Peyer's patch (tissue), 4 donors: ENCODE data around the gene EHMT2.

Experiments
- POLR2A ChIP-seq, 2 donors: fragments of 450-650 bp; IDR thresholded peaks; one replicate each; pipeline ENCODE4 v1.5.1; 2017; ENCODE audit warnings: antibody characterized with exemption in 2 of 2, mild to moderate bottlenecking in 2 of 2, moderate library complexity in 2 of 2
- TF ChIP-seq, protein P1 (sequence below), 6 experiments: fragments of 450-650 bp in 4 of 6; fragments of 200-600 bp in 2 of 6; sonication (generic) in 1 of 6; IDR thresholded peaks; one replicate each; pipeline ENCODE4 v1.5.1; 2017 to 2019; ENCODE audit warnings: antibody characterized with exemption in 6 of 6, mild to moderate bottlenecking in 3 of 6, moderate library complexity in 1 of 6

- no peak for TF ChIP-seq POLR2A (IDR thresholded peaks at IDR 0.05)
- TF ChIP-seq, protein P1, sequence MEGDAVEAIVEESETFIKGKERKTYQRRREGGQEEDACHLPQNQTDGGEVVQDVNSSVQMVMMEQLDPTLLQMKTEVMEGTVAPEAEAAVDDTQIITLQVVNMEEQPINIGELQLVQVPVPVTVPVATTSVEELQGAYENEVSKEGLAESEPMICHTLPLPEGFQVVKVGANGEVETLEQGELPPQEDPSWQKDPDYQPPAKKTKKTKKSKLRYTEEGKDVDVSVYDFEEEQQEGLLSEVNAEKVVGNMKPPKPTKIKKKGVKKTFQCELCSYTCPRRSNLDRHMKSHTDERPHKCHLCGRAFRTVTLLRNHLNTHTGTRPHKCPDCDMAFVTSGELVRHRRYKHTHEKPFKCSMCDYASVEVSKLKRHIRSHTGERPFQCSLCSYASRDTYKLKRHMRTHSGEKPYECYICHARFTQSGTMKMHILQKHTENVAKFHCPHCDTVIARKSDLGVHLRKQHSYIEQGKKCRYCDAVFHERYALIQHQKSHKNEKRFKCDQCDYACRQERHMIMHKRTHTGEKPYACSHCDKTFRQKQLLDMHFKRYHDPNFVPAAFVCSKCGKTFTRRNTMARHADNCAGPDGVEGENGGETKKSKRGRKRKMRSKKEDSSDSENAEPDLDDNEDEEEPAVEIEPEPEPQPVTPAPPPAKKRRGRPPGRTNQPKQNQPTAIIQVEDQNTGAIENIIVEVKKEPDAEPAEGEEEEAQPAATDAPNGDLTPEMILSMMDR (IDR thresholded peaks at IDR 0.05), result no peak
Measured at GRCh38 chr6:31870385-31870921, 27.0 kb downstream of the EHMT2 start.
